H9 (cell line): ENCODE data around the gene REG3G. TPM values are rescaled to one million over a fixed set of nuclear protein-coding genes. Genes with fewer than 3 reads are reported as not detected.
"Not testable (repeated sequence)": the region's sequence is repeated elsewhere in the genome, so short reads cannot be mapped to it uniquely, and the experiment has no call there.

Source experiments
- DNase-seq: peaks from one replicate; pipeline ENCODE4 v3.0.0-alpha.2; 2017
- H2AFZ ChIP-seq: one replicate; pipeline ENCODE4 v1.6.1; 2013; ENCODE audit warnings: mild to moderate bottlenecking, low read length, control low read depth, moderate library complexity
- H2AK5ac ChIP-seq: 2 replicates; pipeline ENCODE4 v1.6.1; 2013; ENCODE audit warnings: low read length, control low read depth, mixed read lengths; ENCODE audit not compliant: insufficient read length
- H2BK120ac ChIP-seq: one replicate; pipeline ENCODE4 v1.6.1; 2013; ENCODE audit warnings: low read depth, mild to moderate bottlenecking, low read length, control low read depth, inconsistent platforms; ENCODE audit not compliant: poor library complexity, severe bottlenecking
- H2BK12ac ChIP-seq: 2 replicates; pipeline ENCODE4 v1.6.1; 2013; ENCODE audit warnings: low read length, control low read depth, mixed read lengths, low read depth; ENCODE audit not compliant: insufficient read length
- H2BK15ac ChIP-seq: 2 replicates; pipeline ENCODE4 v1.6.1; 2013; ENCODE audit warnings: low read depth, low read length, control low read depth
- H2BK20ac ChIP-seq: one replicate; pipeline ENCODE4 v1.6.1; 2013; ENCODE audit warnings: low read depth, mild to moderate bottlenecking, low read length, control low read depth, inconsistent platforms; ENCODE audit not compliant: poor library complexity, severe bottlenecking
- H2BK5ac ChIP-seq: 2 replicates; pipeline ENCODE4 v1.6.1; 2013; ENCODE audit warnings: low read length, control low read depth, mixed read lengths; ENCODE audit not compliant: insufficient read length
- H3K14ac ChIP-seq: 2 replicates; pipeline ENCODE4 v1.6.1; 2013; ENCODE audit warnings: low read length, control low read depth; ENCODE audit not compliant: insufficient read depth
- H3K18ac ChIP-seq: 2 replicates; pipeline ENCODE4 v1.6.1; 2013; ENCODE audit warnings: low read depth, mild to moderate bottlenecking, mixed read lengths, low read length, control low read depth; ENCODE audit not compliant: insufficient read length
- H3K23ac ChIP-seq: 2 replicates; pipeline ENCODE4 v1.6.1; 2013; ENCODE audit warnings: low read length, control low read depth, mixed read lengths, low read depth; ENCODE audit not compliant: insufficient read length
- H3K23me2 ChIP-seq: 2 replicates; pipeline ENCODE4 v1.6.1; 2013; ENCODE audit warnings: low read depth, mild to moderate bottlenecking, mixed read lengths, low read length, control low read depth; ENCODE audit not compliant: insufficient read length, poor library complexity, severe bottlenecking
- H3K27ac ChIP-seq: 2 replicates; pipeline ENCODE4 v1.5.1; 2013; ENCODE audit warnings: low read length, control low read depth, mixed read lengths, low read depth; ENCODE audit not compliant: insufficient read length
- H3K27me3 ChIP-seq: 2 replicates; pipeline ENCODE4 v1.6.1; 2013; ENCODE audit warnings: low read length, control low read depth, inconsistent platforms; ENCODE audit not compliant: insufficient read depth
- H3K4ac ChIP-seq: 2 replicates; pipeline ENCODE4 v1.6.1; 2013; ENCODE audit warnings: low read depth, mild to moderate bottlenecking, control low read depth, inconsistent platforms, low read length, moderate library complexity
- H3K4me1 ChIP-seq: 2 replicates; pipeline ENCODE4 v1.6.1; 2013; ENCODE audit warnings: low read length, control low read depth, inconsistent platforms; ENCODE audit not compliant: insufficient read depth
- H3K4me2 ChIP-seq: 2 replicates; pipeline ENCODE4 v1.6.1; 2013; ENCODE audit warnings: low read length, control low read depth, mixed read lengths; ENCODE audit not compliant: insufficient read length, insufficient read depth
- H3K56ac ChIP-seq: 2 replicates; pipeline ENCODE4 v1.6.1; 2013; ENCODE audit warnings: low read depth, mild to moderate bottlenecking, mixed read lengths, low read length, control low read depth; ENCODE audit not compliant: insufficient read length
- H3K79me1 ChIP-seq: 2 replicates; pipeline ENCODE4 v1.6.1; 2013; ENCODE audit warnings: low read depth, mild to moderate bottlenecking, moderate library complexity, low read length, control low read depth, inconsistent platforms; ENCODE audit not compliant: insufficient read depth, poor library complexity, severe bottlenecking
- H3K79me2 ChIP-seq: 2 replicates; pipeline ENCODE4 v1.6.1; 2013; ENCODE audit warnings: low read length, control low read depth, inconsistent platforms; ENCODE audit not compliant: insufficient read depth
- H3K9ac ChIP-seq: 2 replicates; pipeline ENCODE4 v1.6.1; 2013; ENCODE audit warnings: low read length, control low read depth, mixed read lengths; ENCODE audit not compliant: insufficient read length; ENCODE audit errors: extremely low read depth
- H3K9me3 ChIP-seq: one replicate; pipeline ENCODE4 v1.6.1; 2013; ENCODE audit warnings: low read depth, low read length, inconsistent platforms; ENCODE audit not compliant: control insufficient read depth
- H3T11ph ChIP-seq: one replicate; pipeline ENCODE4 v1.6.1; 2013; ENCODE audit warnings: mild to moderate bottlenecking, low read length, control low read depth, inconsistent platforms
- H4K20me1 ChIP-seq: one replicate; pipeline ENCODE4 v1.6.1; 2013; ENCODE audit not compliant: control insufficient read depth, insufficient read length, insufficient read depth
- H4K5ac ChIP-seq: 2 replicates; pipeline ENCODE4 v1.6.1; 2013; ENCODE audit warnings: low read depth, mild to moderate bottlenecking, mixed read lengths, low read length, control low read depth; ENCODE audit not compliant: insufficient read length
- H4K8ac ChIP-seq: replicated peaks from 2 replicates; pipeline ENCODE4 v1.6.1; 2013; ENCODE audit warnings: low read length, control low read depth, mixed read lengths, low read depth; ENCODE audit not compliant: insufficient read length
- H4K91ac ChIP-seq: 2 replicates; pipeline ENCODE4 v1.6.1; 2013; ENCODE audit warnings: low read depth, mild to moderate bottlenecking, moderate library complexity, mixed read lengths, low read length, control low read depth; ENCODE audit not compliant: insufficient read length
- H3K27ac Mint-ChIP-seq, 3 experiments: 2 replicates in 2 of 3; 3 replicates in 1 of 3; pipeline ENCODE4 v1.8.0; 2020 to 2021; ENCODE audit warnings: mixed read lengths in 3 of 3, mild to moderate bottlenecking in 1 of 3, moderate library complexity in 1 of 3
- H3K27me3 Mint-ChIP-seq: 2 replicates; pipeline ENCODE4 v1.8.0; 2021; ENCODE audit warnings: low read depth, mild to moderate bottlenecking, moderate library complexity, mixed read lengths
- H3K36me3 Mint-ChIP-seq, 3 experiments: 2 replicates in 2 of 3; 3 replicates in 1 of 3; pipeline ENCODE4 v1.8.0; 2020 to 2021; ENCODE audit warnings: low read depth in 3 of 3, mixed read lengths in 3 of 3; ENCODE audit not compliant: insufficient read depth in 1 of 3
- H3K4me1 Mint-ChIP-seq, 2 experiments: 2 replicates each; pipeline ENCODE4 v1.8.0; 2020; ENCODE audit warnings: mixed read lengths in 2 of 2
- H3K4me3 Mint-ChIP-seq, 2 experiments: 2 replicates in 1 of 2; 3 replicates in 1 of 2; pipeline ENCODE4 v1.8.0; 2020 to 2021; ENCODE audit warnings: mild to moderate bottlenecking in 2 of 2, mixed read lengths in 2 of 2, moderate library complexity in 1 of 2
- H3K9me3 Mint-ChIP-seq, 2 experiments: 2 replicates in 1 of 2; 3 replicates in 1 of 2; pipeline ENCODE4 v1.8.0; 2020; ENCODE audit warnings: mild to moderate bottlenecking in 2 of 2, mixed read lengths in 2 of 2, moderate library complexity in 1 of 2
- WGBS: extraction: QIAGEN DNeasy Blood & Tissue Kit; methylation state at CpG from one replicate; pipeline ENCODE4 v1.1.7; 2013; ENCODE audit warnings: missing lambda C conversion rate, low lambda C conversion rate, mixed read lengths; ENCODE audit not compliant: insufficient read length; ENCODE audit errors: extremely low coverage; 5-methylcytosine and 5-hydroxymethylcytosine counted together
- total RNA-seq: library from RNA; stranded (reverse); gene quantifications from 2 replicates; pipeline ENCODE4 v1.2.1, GENCODE V29; 2021
- TF ChIP-seq, protein P1 (sequence below): fragments of 200-600 bp; sonication (generic); conservative IDR thresholded peaks from 3 replicates; pipeline ENCODE4 v1.8.0; 2021; ENCODE audit warnings: antibody characterized with exemption, mild to moderate bottlenecking

Gene REG3G
- total RNA-seq, 1 experiment from 2014 or later: not detected

GRCh38 chr2:79041032-79041448 is 15.5 kb downstream of the REG3G start:
- Histone ChIP-seq H2AFZ (no peak overlapping the region), H3K56ac (no peak overlapping the region), H3K9me3 (no peaks in the 10 kb centered on the region), H3K9ac (no peak overlapping the region), H2BK20ac (no peak overlapping the region), H4K20me1 (no peaks in the 10 kb centered on the region), H4K91ac (no peak overlapping the region), H3K23me2 (no peaks in the 10 kb centered on the region), H4K5ac (no peak overlapping the region), H3K4me2 (no peak overlapping the region), H3K23ac (no peak overlapping the region), H3K27ac (no peak overlapping the region), H3T11ph (no peak overlapping the region), H4K8ac (no peak overlapping the region), H3K18ac (no peak overlapping the region), H3K79me1 (no peaks in the 10 kb centered on the region), H3K79me2 (no peaks in the 10 kb centered on the region), H2BK120ac (no peak overlapping the region), H2BK12ac (no peak overlapping the region), H3K4me1 (no peaks in the 10 kb centered on the region), H2BK15ac (no peak overlapping the region), H2AK5ac (no peak overlapping the region), H3K27me3 (no peaks in the 10 kb centered on the region), H2BK5ac (no peak overlapping the region), H3K4ac (no peak overlapping the region), H3K14ac (no peak overlapping the region)
- no peaks in the 10 kb centered on the region; the same call in 1 of the 2 replicates for H3K27me3 Mint-ChIP-seq
- no CpG with 5 or more reads among the region's 1 CpG for WGBS
- H3K4me3 Mint-ChIP-seq: no peak overlapping the region
- H3K36me3 Mint-ChIP-seq: no peaks in the 10 kb centered on the region
- H3K4me1 Mint-ChIP-seq: peaks cover 10% of the 10 kb centered on the region in 2 experiments
- no peak overlapping the region for H3K27ac Mint-ChIP-seq
- no peaks in the 10 kb centered on the region for H3K9me3 Mint-ChIP-seq
- TF ChIP-seq, protein P1, sequence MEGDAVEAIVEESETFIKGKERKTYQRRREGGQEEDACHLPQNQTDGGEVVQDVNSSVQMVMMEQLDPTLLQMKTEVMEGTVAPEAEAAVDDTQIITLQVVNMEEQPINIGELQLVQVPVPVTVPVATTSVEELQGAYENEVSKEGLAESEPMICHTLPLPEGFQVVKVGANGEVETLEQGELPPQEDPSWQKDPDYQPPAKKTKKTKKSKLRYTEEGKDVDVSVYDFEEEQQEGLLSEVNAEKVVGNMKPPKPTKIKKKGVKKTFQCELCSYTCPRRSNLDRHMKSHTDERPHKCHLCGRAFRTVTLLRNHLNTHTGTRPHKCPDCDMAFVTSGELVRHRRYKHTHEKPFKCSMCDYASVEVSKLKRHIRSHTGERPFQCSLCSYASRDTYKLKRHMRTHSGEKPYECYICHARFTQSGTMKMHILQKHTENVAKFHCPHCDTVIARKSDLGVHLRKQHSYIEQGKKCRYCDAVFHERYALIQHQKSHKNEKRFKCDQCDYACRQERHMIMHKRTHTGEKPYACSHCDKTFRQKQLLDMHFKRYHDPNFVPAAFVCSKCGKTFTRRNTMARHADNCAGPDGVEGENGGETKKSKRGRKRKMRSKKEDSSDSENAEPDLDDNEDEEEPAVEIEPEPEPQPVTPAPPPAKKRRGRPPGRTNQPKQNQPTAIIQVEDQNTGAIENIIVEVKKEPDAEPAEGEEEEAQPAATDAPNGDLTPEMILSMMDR: peak; percentile 83
- no peak for DNase-seq

DNA sequence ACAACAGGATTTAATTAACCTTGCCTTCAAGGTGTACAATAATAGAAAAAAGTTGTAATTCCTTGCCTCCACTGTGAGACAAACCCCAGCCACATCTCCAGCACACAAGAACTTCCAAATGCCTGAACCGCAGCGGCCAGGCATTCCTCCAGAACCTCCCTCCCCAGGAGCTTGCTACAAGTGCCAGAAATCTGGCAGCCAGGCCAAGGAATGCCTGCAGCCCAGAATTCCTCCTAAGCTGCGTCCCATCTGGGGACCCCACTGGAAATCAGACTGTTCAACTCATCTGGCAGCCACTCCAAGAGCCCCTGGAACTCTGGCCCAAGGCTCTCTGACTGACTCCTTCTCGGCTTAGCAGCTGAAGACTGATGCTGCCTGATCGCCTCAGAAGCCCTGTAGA is 28.0 kb downstream of the REG3G start:
- not testable (repeated sequence) for H3K9me3 ChIP-seq, H2AK5ac ChIP-seq, H3K4ac ChIP-seq, H3K23me2 ChIP-seq, H3K27ac ChIP-seq, H2BK15ac ChIP-seq, H2BK12ac ChIP-seq, H4K91ac ChIP-seq, H2BK120ac ChIP-seq, H4K20me1 ChIP-seq, H4K8ac ChIP-seq, H3K27me3 Mint-ChIP-seq, H3K79me2 ChIP-seq, H2BK5ac ChIP-seq, H3K56ac ChIP-seq, H3K23ac ChIP-seq, H4K5ac ChIP-seq, H2AFZ ChIP-seq, H3K4me3 Mint-ChIP-seq, H3K27ac Mint-ChIP-seq, DNase-seq, H3K27me3 ChIP-seq, H3K18ac ChIP-seq, H3K14ac ChIP-seq, H3K79me1 ChIP-seq, H3K9ac ChIP-seq, H3K4me2 ChIP-seq, H3T11ph ChIP-seq, H3K4me1 ChIP-seq, H3K4me1 Mint-ChIP-seq, H2BK20ac ChIP-seq
- peaks cover 0 to 15% (median 2%) of the 10 kb centered on the region in 3 experiments; a peak in 4 of 7 replicates for H3K36me3 Mint-ChIP-seq
- WGBS: no CpG with 5 or more reads among the region's 5 CpGs
- peaks cover 12 to 20% of the 10 kb centered on the region in 2 experiments for H3K9me3 Mint-ChIP-seq
